Lower lobe of right lung (tissue), 2 donors: ENCODE data around the gene PRMT7. TPM values are rescaled to one million over a fixed set of nuclear protein-coding genes. Genes with fewer than 3 reads are reported as not detected.

Experiments
- ATAC-seq, 2 donors: fragments of 200-7000 bp; cut with Tn5 transposase; one replicate each; pipeline ENCODE4 v1.9.1; 2020 to 2022; ENCODE audit warnings: mild to moderate bottlenecking in 2 of 2, moderate library complexity in 2 of 2
- DNase-seq: peaks from one replicate; pipeline ENCODE4 v3.0.0-alpha.2; 2020
- H3K27ac ChIP-seq: fragments of 200-600 bp; one replicate; pipeline ENCODE4 v1.8.0; 2022
- H3K27me3 ChIP-seq: fragments of 200-600 bp; one replicate; pipeline ENCODE4 v1.8.0; 2022; ENCODE audit warnings: low read depth
- H3K36me3 ChIP-seq: fragments of 200-600 bp; one replicate; pipeline ENCODE4 v1.8.0; 2022; ENCODE audit warnings: mild to moderate bottlenecking
- H3K4me1 ChIP-seq: fragments of 200-600 bp; one replicate; pipeline ENCODE4 v1.8.0; 2022
- H3K4me3 ChIP-seq: fragments of 200-600 bp; one replicate; pipeline ENCODE4 v1.8.0; 2022; ENCODE audit warnings: mild to moderate bottlenecking
- H3K9me3 ChIP-seq: fragments of 200-600 bp; one replicate; pipeline ENCODE4 v1.8.0; 2022
- CTCF ChIP-seq: fragments of 200-600 bp; IDR thresholded peaks from one replicate; pipeline ENCODE4 v1.8.0; 2022; ENCODE audit warnings: antibody characterized with exemption, mild to moderate bottlenecking
- intact Hi-C: fragments of 100-400 bp; cut with DNase I; formaldehyde crosslinking; loops from one replicate; pipeline ENCODE4 v1.11.0; 2022
- total RNA-seq: library from RNA; stranded (reverse); fragmentation: NEBNext Ultra II Directional; extraction: Animal tissue kit (Norgen Biotek cat#: 25700); gene quantifications from one replicate; pipeline ENCODE4 v1.2.1, GENCODE V29; 2021
- donor health status: DM: no; HTN: yes; CAD: no; lungs with severe emphysema.

The PRMT7 gene
- total RNA-seq, 1 donor from 2014 or later, result 36.1 TPM

- ATAC-seq, result no peak
- no peak for DNase-seq
- Histone ChIP-seq H3K4me1 (no peaks in the 10 kb centered on the region), H3K9me3 (no peaks in the 10 kb centered on the region), H3K27me3 (no peaks in the 10 kb centered on the region), H3K36me3 (no peaks in the 10 kb centered on the region), H3K27ac (no peak overlapping the region), H3K4me3 (no peak overlapping the region)
- intact Hi-C loops, result no loop called here
- no peak for TF ChIP-seq CTCF
These were observed 69.5 kb downstream of the PRMT7 start for GRCh38 chr16:68380348-68380670.

DNA sequence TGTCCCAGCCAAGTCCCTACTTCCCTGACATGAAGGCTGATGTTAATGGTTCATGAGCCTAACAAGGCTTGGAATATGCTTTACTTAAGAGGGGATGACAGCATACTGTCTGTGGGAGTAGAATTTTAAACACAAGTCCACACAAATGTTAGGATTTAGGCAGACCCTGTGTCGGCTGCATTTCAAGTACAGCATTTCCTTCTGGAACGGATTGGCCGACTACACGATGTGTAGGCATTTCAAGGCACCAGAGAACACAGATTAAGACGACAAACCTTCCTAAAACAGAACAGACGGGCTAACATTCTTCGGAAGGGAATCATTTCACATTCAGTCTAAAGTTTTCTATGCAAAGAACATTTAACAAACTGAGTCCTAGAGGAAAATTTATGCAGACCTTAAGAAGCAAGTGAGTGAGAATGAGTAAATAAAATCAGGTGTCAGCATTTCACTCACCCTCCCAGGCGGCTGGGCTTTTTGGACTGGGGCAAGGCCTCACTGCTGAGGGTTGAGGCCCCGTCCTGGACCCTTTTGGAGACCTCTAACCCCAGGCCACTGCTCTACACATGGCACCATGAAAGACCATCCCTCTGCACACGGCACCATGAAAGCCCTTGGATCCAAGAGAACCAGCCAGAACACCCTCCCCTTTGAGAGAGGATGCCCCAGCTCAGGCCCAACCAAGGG is 70.0 kb downstream of the PRMT7 start:
- no peak overlapping the region for H3K4me3 ChIP-seq
- no peaks in the 10 kb centered on the region for H3K4me1 ChIP-seq
- no peaks in the 10 kb centered on the region for H3K9me3 ChIP-seq
- DNase-seq, result no peak
- no peak for TF ChIP-seq CTCF
- no peak for ATAC-seq
- H3K27ac ChIP-seq, result no peak overlapping the region
- H3K36me3 ChIP-seq, result no peaks in the 10 kb centered on the region
- intact Hi-C loops, result no loop called here
- no peaks in the 10 kb centered on the region for H3K27me3 ChIP-seq

DNA sequence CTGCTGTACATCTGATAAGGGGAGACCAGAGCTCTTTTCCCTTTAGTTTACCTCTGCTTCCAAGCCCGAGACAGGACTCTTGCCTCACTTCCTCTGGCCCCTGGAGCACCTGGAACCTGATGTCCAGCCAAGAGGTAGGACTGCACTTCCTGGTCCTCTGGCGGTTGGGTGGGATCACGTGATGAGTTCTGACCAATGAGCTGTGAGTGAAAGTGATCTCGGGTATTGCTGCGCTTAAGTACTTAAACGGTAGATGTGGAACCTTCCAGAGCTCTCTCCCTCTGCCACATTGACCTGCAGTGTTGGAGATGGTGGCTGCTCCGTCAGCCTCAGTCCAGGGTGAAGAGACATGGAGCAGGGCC is 70.5 kb downstream of the PRMT7 start:
- Histone ChIP-seq H3K27ac (no peak overlapping the region), H3K27me3 (no peaks in the 10 kb centered on the region), H3K9me3 (no peaks in the 10 kb centered on the region), H3K36me3 (no peaks in the 10 kb centered on the region), H3K4me3 (no peak overlapping the region), H3K4me1 (no peaks in the 10 kb centered on the region)
- TF ChIP-seq CTCF, result no peak
- intact Hi-C loops, result no loop called here
- DNase-seq (no peak), ATAC-seq (no peak)

- peak in 1 of 2 donors; percentile 15 for ATAC-seq
- peak; percentile 38 for DNase-seq
- Histone ChIP-seq H3K27ac (no peak overlapping the region), H3K9me3 (no peaks in the 10 kb centered on the region), H3K4me3 (no peak overlapping the region), H3K27me3 (no peaks in the 10 kb centered on the region), H3K36me3 (no peaks in the 10 kb centered on the region), H3K4me1 (no peaks in the 10 kb centered on the region)
- intact Hi-C loops, result no loop called here
- TF ChIP-seq CTCF, result peak; percentile 29
These were observed 71.5 kb downstream of the PRMT7 start for GRCh38 chr16:68382296-68382718.

GRCh38 chr16:68383858-68384257 is 73.0 kb downstream of the PRMT7 start:
- Histone ChIP-seq H3K4me1 (no peaks in the 10 kb centered on the region), H3K4me3 (no peak overlapping the region), H3K9me3 (no peaks in the 10 kb centered on the region), H3K27me3 (no peaks in the 10 kb centered on the region), H3K36me3 (no peaks in the 10 kb centered on the region), H3K27ac (no peak overlapping the region)
- no peak for TF ChIP-seq CTCF
- DNase-seq (peak; percentile 12), ATAC-seq (no peak)
- intact Hi-C loops, result no loop called here
